ENCODE results near the gene AOC3. TPM values are rescaled to one million over a fixed set of nuclear protein-coding genes. Genes with fewer than 3 reads are reported as not detected.
A peak's percentile ranks its signal among the peaks of the same experiment; 100 is the strongest.
"Not testable (repeated sequence)": the region's sequence is repeated elsewhere in the genome, so short reads cannot be mapped to it uniquely, and the experiment has no call there.

Gene AOC3
- total and polyA plus RNA-seq, 8 donors: 56.6 to 186 (median 156) TPM

GRCh38 chr17:42872251-42872965 is 21.4 kb downstream of the AOC3 start:
- Histone ChIP-seq H3K27ac (no peak overlapping the region), H3K27me3 (no peaks in the 10 kb centered on the region), H3K4me1 (no peaks in the 10 kb centered on the region), H3K4me3 (no peak overlapping the region), H3K36me3 (no peaks in the 10 kb centered on the region), H3K9me3 (peaks cover 0 to 6% of the 10 kb centered on the region in 2 donors)
- TF ChIP-seq, protein P1, sequence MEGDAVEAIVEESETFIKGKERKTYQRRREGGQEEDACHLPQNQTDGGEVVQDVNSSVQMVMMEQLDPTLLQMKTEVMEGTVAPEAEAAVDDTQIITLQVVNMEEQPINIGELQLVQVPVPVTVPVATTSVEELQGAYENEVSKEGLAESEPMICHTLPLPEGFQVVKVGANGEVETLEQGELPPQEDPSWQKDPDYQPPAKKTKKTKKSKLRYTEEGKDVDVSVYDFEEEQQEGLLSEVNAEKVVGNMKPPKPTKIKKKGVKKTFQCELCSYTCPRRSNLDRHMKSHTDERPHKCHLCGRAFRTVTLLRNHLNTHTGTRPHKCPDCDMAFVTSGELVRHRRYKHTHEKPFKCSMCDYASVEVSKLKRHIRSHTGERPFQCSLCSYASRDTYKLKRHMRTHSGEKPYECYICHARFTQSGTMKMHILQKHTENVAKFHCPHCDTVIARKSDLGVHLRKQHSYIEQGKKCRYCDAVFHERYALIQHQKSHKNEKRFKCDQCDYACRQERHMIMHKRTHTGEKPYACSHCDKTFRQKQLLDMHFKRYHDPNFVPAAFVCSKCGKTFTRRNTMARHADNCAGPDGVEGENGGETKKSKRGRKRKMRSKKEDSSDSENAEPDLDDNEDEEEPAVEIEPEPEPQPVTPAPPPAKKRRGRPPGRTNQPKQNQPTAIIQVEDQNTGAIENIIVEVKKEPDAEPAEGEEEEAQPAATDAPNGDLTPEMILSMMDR (IDR thresholded peaks at IDR 0.05): no peak
- intact Hi-C loops (cut with DNase I): no loop called here
- no peak for DNase-seq
- ATAC-seq: no peak

GRCh38 chr17:42873315-42873714 is 22.3 kb downstream of the AOC3 start:
- no peaks in the 10 kb centered on the region for H3K36me3 ChIP-seq
- peaks cover 0 to 6% of the 10 kb centered on the region in 2 donors for H3K9me3 ChIP-seq
- no peaks in the 10 kb centered on the region for H3K27me3 ChIP-seq
- H3K4me1 ChIP-seq: no peaks in the 10 kb centered on the region
- intact Hi-C loops (cut with DNase I): no loop called here
- no peak overlapping the region for H3K4me3 ChIP-seq
- ATAC-seq (no peak), DNase-seq (no peak)
- no peak overlapping the region for H3K27ac ChIP-seq
- TF ChIP-seq, protein P1 (IDR thresholded peaks at IDR 0.05): no peak

DNA sequence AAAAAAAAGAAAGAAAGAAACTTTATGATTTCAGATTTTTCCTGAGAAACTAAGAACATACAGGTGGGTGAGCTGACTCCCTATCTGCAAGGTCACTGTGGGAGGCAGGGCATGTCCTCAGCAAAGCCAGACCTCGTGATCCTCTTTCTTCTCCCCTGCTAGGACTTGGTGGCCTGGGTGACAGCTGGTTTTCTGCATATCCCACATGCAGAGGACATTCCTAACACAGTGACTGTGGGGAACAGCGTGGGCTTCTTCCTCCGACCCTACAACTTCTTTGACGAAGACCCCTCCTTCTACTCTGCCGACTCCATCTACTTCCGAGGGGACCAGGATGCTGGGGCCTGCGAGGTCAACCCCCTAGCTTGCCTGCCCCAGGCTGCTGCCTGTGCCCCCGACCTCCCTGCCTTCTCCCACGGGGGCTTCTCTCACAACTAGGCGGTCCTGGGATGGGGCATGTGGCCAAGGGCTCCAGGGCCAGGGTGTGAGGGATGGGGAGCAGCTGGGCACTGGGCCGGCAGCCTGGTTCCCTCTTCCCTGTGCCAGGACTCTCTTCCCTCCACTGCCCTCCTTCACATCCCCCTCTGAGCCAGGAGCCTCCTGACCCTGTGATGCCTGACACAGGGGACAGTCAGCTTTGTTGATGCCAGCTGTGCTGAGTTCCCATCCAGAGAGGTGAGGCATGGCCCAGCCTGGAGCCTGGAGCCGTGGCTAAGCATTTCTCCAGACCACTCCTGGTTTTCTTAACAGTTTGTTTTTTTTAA is 23.1 kb downstream of the AOC3 start:
- H3K27ac ChIP-seq; intact Hi-C loops (cut with DNase I); H3K9me3 ChIP-seq; H3K36me3 ChIP-seq; ATAC-seq; H3K27me3 ChIP-seq; H3K4me3 ChIP-seq; H3K4me1 ChIP-seq: not testable (repeated sequence)
- peak in 2 of 4 donors; percentile 71 to 72 for DNase-seq

DNA sequence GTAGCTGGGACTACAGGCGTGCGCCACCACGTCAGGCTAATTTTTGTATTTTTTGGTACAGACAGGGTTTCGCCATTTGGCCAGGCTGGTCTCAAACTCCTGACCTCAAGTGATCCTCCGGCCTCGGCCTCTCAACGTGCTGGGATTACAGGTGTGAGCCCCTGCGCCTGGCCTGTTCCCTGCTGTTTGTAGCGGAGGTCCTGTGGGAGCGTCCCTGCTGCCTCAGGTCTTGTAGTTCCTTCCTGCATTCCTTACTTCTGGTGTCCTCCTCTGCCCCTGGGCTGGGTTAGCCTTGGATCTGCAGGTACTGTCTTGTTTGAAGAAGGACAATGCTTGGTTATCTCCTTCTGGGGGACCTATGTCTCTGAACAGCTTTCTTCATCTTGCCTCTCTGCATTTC is 26.0 kb downstream of the AOC3 start:
- Histone ChIP-seq H3K27me3 (no peaks in the 10 kb centered on the region), H3K27ac (no peak overlapping the region), H3K4me3 (no peak overlapping the region), H3K4me1 (no peaks in the 10 kb centered on the region), H3K36me3 (no peaks in the 10 kb centered on the region), H3K9me3 (no peaks in the 10 kb centered on the region)
- DNase-seq: no peak
- intact Hi-C loops (cut with DNase I): no loop called here
- no peak for ATAC-seq
- TF ChIP-seq, protein P1 (IDR thresholded peaks at IDR 0.05): no peak

- no peaks in the 10 kb centered on the region for H3K27me3 ChIP-seq
- H3K27ac ChIP-seq: no peak overlapping the region
- DNase-seq: no peak
Observed at GRCh38 chr17:42878123-42878880, 27.3 kb downstream of the AOC3 start.

More at GRCh38 chr17:42878123-42878880, 27.3 kb downstream of the AOC3 start:
- intact Hi-C loops (cut with DNase I): no loop called here
- TF ChIP-seq, protein P1 (IDR thresholded peaks at IDR 0.05): no peak
- Histone ChIP-seq H3K4me1 (no peaks in the 10 kb centered on the region), H3K9me3 (no peaks in the 10 kb centered on the region), H3K36me3 (no peaks in the 10 kb centered on the region), H3K4me3 (no peak overlapping the region)
- no peak for ATAC-seq

All from left lung (tissue), 10 donors.